IPS-11a (cell line): ENCODE data around the gene SDR42E1.
"Not testable (repeated sequence)": the region's sequence is repeated elsewhere in the genome, so short reads cannot be mapped to it uniquely, and the experiment has no call there.

ENCODE experiments used
- H3K4me3 ChIP-seq: one replicate; pipeline ENCODE4 v1.5.1; 2013; ENCODE audit warnings: low read depth, low read length, control low read depth

SDR42E1 gene

GRCh38 chr16:82006036-82006435 is 5.2 kb downstream of the SDR42E1 start:
- H3K4me3 ChIP-seq = no peak overlapping the region

DNA sequence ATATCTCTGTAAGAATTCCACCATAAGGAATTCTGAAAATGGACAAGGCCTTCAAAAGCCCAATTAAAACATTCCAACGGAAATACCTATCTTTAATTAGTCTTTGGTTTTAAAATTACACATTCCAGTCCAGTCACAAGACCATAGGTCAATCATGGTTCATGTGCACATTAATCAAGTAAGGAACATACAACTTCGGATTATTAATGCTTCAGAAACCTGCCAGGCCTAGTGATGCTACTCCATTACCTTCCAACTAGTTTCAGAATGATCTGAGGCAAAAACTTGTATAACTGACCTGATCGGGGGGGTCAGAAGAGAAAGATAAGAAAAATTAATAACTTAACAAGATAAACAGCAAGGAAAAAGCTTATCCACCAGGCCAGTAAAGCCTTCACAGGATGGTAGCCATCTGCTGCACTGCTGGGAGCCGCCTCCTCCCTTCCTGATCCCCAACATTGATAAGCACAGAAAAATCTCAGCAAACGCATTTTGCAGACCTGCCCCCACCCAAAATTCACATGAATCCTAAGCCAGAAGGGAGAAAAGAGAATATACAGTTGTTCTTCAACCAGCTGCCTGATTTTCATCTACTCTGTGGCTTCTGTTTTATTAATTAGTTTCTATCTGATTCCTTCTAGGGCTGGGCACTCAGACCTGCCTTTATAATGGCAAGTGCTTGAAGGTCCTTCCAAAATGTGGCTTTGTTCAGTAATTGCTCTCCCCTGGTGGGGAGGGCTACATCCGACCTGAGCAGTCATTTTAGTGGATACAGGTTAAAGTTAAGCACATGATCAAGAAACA is 6.0 kb downstream of the SDR42E1 start:
- H3K4me3 ChIP-seq = no peak overlapping the region

DNA sequence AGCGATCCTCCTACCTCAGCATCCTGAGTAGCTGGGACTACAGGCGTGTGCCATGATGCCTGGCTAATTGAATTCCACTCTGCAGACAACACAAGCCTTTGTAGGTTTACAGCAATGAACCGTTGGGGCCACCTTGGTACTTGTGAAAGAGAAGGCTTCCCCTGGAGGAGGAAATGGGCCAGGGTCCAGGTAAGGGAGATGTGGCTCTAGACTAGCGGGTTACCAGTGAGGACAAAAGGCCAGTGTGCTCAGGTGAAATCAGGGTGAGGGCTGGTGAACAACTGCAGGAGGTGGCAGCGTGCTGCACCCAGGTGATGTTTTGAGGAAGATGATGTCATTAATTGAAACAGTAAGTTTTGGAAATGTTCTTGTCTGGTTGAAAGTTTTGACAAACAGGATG is 6.7 kb downstream of the SDR42E1 start:
- H3K4me3 ChIP-seq = no peak overlapping the region

GRCh38 chr16:82002831-82003230 is 8.4 kb downstream of the SDR42E1 start:
- no peak overlapping the region for H3K4me3 ChIP-seq

- H3K4me3 ChIP-seq = no peak overlapping the region
These were observed 13.5 kb downstream of the SDR42E1 start for GRCh38 chr16:81997738-81998137.

GRCh38 chr16:81996664-81997509 is 14.4 kb downstream of the SDR42E1 start:
- no peak overlapping the region for H3K4me3 ChIP-seq

GRCh38 chr16:81995651-81996050 is 15.6 kb downstream of the SDR42E1 start:
- no peak overlapping the region for H3K4me3 ChIP-seq

GRCh38 chr16:81994485-81994884 is 16.8 kb downstream of the SDR42E1 start:
- H3K4me3 ChIP-seq = no peak overlapping the region

DNA sequence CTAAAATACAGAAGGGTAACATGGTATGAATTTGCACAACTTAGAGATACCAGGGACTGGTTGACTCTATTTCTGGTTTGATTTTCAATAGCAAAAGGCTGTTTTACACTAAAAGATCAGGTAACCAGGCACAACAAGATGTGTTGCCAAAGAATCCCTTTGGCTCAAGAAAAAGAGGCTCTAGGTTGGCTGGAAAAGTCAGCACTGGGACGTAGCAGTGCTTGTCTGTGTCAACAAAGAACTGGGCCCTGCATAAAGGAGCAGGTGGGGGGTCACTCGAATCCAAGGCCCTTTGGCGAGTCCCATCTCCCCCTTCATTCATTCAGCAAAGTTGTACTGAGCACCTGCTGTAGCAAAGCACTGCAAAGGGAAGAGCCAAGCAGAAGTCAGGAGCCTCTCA is 18.4 kb downstream of the SDR42E1 start:
- no peak overlapping the region for H3K4me3 ChIP-seq

DNA sequence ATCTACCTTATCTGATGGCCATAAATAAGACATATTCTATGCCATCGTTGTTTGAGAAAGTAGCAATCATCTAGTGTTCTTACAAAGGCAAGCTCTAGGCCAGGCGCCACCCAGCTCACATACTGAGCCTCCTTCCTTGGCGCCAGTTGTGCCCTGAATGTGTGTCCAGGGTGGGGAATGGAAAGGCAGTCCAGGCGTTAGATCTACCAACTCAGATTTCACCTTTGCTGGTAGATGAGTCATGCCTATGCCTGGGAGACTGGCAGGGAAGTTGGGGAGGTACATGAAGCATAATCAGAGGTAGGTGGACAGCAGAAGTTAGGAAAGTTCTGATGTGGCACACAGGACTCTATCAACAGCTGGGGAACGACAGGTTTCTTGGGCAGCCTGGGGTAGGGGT is 23.6 kb downstream of the SDR42E1 start:
- no peak overlapping the region for H3K4me3 ChIP-seq

DNA sequence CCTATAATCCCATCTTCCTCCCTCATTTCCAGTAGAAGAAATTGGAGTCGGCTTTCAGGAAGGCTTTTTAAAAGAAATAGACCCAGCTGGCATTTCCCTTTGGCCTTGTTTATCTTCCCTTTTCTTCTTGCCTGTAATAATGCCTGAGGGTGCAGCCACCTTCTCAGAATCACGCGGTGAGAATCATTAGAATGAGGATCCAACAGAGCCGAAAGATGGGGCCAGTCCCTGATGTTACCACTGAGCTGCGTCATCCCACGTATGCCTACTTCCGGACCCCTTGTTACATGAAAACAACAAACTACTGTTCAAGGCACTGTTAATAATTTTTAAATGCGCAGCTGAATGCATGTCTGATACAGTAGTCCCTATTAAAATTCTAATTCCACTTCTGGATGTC is 24.1 kb downstream of the SDR42E1 start:
- no peak overlapping the region for H3K4me3 ChIP-seq

DNA sequence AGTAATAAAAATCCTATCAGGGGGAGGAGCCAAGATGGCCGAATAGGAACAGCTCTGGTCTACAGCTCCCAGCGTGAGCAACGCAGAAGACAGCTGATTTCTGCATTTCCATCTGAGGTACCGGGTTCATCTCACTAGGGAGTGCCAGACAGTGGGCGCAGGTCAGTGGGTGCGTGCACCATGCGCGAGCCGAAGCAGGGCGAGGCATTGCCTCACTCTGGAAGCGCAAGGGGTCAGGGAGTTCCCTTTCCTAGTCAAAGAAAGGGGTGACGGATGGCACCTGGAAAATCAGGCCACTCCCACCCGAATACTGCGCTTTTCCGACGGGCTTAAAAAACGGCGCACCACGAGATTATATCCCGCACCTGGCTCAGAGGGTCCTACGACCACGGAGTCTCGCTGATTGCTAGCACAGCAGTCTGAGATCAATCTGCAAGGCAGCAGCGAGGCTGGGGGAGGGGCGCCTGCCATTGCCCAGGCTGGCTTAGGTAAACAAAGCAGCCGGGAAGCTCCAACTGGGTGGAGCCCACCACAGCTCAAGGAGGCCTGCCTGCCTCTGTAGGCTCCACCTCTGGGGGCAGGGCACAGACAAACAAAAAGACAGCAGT is 33.8 kb downstream of the SDR42E1 start:
- H3K4me3 ChIP-seq = not testable (repeated sequence)

DNA sequence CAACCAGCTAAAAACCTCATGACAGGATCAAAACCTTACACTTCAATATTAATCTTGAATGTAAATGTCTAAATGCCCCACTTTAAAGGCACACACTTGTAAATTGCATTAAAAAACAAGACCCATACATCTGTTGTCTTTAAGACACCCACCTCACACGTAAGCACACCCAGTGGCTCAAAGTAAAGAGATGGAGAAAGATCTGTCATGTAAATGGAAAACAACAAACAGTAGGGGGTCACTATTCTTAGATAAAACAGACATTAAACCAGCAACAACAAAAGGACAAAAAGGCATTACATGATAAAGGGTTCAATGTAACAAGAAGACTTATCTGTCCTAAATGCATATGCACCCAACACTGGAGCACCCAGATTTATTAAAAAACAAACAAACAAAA is 35.6 kb downstream of the SDR42E1 start:
- H3K4me3 ChIP-seq = no peak overlapping the region

GRCh38 chr16:81973737-81974136 is 37.5 kb downstream of the SDR42E1 start:
- no peak overlapping the region for H3K4me3 ChIP-seq

- no peak overlapping the region for H3K4me3 ChIP-seq
These were observed 39.4 kb downstream of the SDR42E1 start for GRCh38 chr16:81971853-81972252.

- no peak overlapping the region for H3K4me3 ChIP-seq
These were observed 43.9 kb downstream of the SDR42E1 start for GRCh38 chr16:81967358-81967757.

DNA sequence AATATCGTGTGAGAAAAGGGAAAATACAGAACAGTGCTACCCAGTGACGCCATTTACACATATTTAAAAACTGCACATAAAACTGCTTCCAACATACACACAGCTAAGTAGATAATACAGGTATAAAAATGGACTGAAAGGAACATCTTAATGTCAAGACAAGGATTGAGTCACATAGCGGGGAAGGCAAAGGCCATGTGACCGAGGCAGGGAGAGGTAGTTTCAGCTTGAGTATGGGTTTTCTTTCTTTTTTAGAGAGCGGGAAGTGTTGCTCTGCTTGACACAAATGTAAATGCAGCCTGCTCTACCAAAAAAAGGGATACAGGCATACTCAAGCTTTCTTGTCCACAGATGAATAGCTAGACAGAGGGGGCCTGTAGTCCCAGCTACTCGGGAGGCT is 46.5 kb downstream of the SDR42E1 start:
- no peak overlapping the region for H3K4me3 ChIP-seq

DNA sequence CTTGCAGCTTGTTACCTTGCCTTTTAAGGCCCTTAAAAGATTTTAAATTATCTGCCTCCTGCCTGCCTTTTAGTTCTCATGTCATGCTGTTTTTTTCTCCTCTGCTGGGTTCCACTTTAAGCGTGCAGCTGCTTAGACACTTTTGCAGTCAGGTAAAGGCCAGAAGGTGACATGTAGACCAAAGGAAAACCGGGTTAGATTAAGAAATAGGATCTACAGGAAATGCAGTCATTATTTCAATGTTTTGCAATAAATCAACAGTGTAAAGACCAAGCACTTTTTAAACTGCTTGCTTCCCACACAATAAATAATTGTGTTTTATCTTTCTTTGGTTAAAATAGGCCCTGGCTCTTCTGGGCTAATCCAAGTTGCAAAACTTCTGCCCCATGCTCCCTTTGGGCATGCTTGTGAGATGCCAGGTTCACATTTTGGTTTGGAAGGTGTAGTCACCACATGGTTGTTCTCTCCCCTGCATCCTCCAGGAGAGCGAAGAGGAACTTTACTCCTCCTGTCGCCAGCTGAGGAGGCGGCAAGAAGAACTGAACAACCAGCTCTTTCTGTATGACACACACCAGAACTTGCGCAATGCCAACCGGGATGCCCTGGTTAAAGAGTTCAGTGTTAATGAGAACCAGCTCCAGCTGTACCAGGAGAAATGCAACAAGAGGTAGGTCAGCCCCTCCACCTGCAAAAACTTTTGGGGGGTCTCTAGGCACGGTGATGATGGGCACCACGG is 54.9 kb downstream of the SDR42E1 start:
- no peak overlapping the region for H3K4me3 ChIP-seq

DNA sequence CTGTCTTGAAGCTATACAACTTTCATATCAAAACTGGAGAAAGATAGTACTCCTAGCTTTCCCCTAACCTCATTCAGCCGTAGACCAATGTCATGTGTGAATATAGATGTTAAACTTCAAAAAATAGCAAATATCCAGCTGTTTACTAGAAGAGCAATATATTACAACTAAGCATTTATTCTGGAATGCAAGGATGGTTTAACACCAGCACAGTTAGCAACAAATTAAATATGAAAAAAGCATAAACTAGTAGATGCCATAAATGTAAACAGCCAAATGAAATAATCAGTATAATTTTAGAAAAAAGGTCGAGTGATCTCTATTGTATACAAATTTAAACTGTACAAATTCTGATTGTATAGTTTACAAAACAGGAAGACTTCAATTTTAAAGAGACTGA is 59.7 kb downstream of the SDR42E1 start:
- no peak overlapping the region for H3K4me3 ChIP-seq

DNA sequence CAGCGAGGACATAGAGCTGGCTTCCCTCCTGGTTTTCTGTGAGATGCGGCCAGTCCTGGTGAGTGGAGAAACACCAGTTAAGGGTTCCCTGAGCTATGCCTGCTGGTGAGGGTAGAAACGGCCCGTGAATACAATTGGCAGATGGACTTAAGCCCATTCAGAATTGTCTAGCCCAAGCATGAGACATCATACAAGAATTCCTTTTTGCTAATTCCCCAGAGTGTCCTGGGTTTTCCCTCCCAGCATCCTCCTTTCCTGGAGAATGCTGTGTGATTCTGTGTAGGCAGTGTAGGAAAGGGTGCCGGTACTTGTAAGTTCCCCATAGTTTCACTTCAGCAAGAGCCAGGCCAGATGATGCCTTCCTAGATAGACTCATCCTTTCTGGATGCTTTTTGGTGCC is 65.1 kb downstream of the SDR42E1 start:
- H3K4me3 ChIP-seq = no peak overlapping the region

DNA sequence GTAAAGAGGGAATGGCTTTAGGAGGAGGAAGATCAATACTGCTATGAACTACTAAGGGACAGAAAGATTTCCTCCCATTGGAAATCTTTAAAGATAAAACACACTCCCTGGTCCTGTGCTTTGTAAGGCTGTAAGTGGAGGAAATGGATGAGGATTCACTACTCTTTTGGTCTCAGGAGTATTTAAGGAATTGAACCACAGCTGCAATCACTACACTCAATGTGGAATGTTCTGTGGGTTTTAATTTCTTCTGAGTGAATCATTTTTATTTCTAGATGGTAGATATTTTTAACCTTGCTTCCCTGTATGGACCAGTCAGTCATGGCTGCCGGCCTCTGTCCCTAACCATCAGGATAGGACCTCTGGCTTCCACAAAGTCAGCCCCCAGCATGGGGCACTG is 65.6 kb downstream of the SDR42E1 start:
- no peak overlapping the region for H3K4me3 ChIP-seq
